Measurements from ENCODE around the gene STUB1.

Gene STUB1

GRCh38 chr16:717450-718245, 37.4 kb downstream of the STUB1 start:
- no peak for TF ChIP-seq ZFP3 (CRISPR knock-in tag; IDR thresholded peaks at IDR 0.05)
- no peak for TF ChIP-seq PPARA (CRISPR knock-in tag; IDR thresholded peaks at IDR 0.05; ENCODE audit: borderline replicate concordance)
- no peak for TF ChIP-seq ZC3H10 (CRISPR knock-in tag; IDR thresholded peaks at IDR 0.05)
- TF ChIP-seq ISL1 (CRISPR knock-in tag; IDR thresholded peaks at IDR 0.05): no peak
- no peak for TF ChIP-seq CSDC2 (CRISPR knock-in tag; IDR thresholded peaks at IDR 0.05)
- TF ChIP-seq, protein P1, sequence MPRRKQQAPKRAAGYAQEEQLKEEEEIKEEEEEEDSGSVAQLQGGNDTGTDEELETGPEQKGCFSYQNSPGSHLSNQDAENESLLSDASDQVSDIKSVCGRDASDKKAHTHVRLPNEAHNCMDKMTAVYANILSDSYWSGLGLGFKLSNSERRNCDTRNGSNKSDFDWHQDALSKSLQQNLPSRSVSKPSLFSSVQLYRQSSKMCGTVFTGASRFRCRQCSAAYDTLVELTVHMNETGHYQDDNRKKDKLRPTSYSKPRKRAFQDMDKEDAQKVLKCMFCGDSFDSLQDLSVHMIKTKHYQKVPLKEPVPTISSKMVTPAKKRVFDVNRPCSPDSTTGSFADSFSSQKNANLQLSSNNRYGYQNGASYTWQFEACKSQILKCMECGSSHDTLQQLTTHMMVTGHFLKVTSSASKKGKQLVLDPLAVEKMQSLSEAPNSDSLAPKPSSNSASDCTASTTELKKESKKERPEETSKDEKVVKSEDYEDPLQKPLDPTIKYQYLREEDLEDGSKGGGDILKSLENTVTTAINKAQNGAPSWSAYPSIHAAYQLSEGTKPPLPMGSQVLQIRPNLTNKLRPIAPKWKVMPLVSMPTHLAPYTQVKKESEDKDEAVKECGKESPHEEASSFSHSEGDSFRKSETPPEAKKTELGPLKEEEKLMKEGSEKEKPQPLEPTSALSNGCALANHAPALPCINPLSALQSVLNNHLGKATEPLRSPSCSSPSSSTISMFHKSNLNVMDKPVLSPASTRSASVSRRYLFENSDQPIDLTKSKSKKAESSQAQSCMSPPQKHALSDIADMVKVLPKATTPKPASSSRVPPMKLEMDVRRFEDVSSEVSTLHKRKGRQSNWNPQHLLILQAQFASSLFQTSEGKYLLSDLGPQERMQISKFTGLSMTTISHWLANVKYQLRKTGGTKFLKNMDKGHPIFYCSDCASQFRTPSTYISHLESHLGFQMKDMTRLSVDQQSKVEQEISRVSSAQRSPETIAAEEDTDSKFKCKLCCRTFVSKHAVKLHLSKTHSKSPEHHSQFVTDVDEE (CRISPR knock-in tag; IDR thresholded peaks at IDR 0.05): no peak
- no peak for TF ChIP-seq TCF4 (CRISPR knock-in tag; IDR thresholded peaks at IDR 0.05; ENCODE audit: borderline replicate concordance)
- TF ChIP-seq CREB5 (CRISPR knock-in tag; IDR thresholded peaks at IDR 0.05; ENCODE audit: low read depth): no peak
- no peak for TF ChIP-seq ESRRG (CRISPR knock-in tag; IDR thresholded peaks at IDR 0.05)
- TF ChIP-seq, protein P2, sequence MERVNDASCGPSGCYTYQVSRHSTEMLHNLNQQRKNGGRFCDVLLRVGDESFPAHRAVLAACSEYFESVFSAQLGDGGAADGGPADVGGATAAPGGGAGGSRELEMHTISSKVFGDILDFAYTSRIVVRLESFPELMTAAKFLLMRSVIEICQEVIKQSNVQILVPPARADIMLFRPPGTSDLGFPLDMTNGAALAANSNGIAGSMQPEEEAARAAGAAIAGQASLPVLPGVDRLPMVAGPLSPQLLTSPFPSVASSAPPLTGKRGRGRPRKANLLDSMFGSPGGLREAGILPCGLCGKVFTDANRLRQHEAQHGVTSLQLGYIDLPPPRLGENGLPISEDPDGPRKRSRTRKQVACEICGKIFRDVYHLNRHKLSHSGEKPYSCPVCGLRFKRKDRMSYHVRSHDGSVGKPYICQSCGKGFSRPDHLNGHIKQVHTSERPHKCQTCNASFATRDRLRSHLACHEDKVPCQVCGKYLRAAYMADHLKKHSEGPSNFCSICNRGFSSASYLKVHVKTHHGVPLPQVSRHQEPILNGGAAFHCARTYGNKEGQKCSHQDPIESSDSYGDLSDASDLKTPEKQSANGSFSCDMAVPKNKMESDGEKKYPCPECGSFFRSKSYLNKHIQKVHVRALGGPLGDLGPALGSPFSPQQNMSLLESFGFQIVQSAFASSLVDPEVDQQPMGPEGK (CRISPR knock-in tag; IDR thresholded peaks at IDR 0.05; ENCODE audit: borderline replicate concordance): no peak
- no peak for ATAC-seq

DNA sequence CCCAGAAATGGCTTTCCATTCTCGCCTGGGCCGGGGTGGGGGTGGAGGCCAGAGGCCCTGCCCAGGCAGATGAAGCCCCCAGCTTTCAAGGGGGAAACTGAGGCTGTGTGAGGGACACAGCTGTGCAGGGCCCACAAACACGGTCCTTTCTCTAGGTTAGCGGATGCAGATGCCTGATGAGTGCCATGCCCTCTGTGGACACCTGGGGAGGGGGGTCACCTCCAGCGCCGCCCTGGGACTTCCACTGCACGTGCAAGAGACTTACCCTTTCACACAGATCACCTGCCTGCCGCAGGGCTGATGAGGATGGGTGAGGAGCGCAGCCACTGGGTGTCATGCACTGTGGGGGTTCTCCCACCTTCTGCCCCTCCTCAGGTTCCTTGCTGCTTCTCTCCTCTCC, 38.2 kb downstream of the STUB1 start:
- ATAC-seq: no peak
- TF ChIP-seq, protein P1 (CRISPR knock-in tag; IDR thresholded peaks at IDR 0.05): no peak
- TF ChIP-seq SNAI2 (CRISPR knock-in tag; IDR thresholded peaks at IDR 0.05) (no peak), ZNF8 (CRISPR knock-in tag; IDR thresholded peaks at IDR 0.05) (no peak), TOX (CRISPR knock-in tag; IDR thresholded peaks at IDR 0.05; ENCODE audit: borderline replicate concordance) (no peak), CSDC2 (CRISPR knock-in tag; IDR thresholded peaks at IDR 0.05) (no peak), ZC3H10 (CRISPR knock-in tag; IDR thresholded peaks at IDR 0.05) (no peak), BACH2 (CRISPR knock-in tag; IDR thresholded peaks at IDR 0.05; ENCODE audit: borderline replicate concordance) (no peak), ZNF565 (CRISPR knock-in tag; conservative IDR thresholded peaks at IDR 0.05; ENCODE audit: low read depth) (no peak), CREB5 (CRISPR knock-in tag; IDR thresholded peaks at IDR 0.05; ENCODE audit: low read depth) (no peak), ESRRG (CRISPR knock-in tag; IDR thresholded peaks at IDR 0.05) (no peak), ARNTL (CRISPR knock-in tag; IDR thresholded peaks at IDR 0.05; ENCODE audit: borderline replicate concordance, low read depth) (no peak), ZFP3 (CRISPR knock-in tag; IDR thresholded peaks at IDR 0.05) (no peak)
- TF ChIP-seq, protein P3, sequence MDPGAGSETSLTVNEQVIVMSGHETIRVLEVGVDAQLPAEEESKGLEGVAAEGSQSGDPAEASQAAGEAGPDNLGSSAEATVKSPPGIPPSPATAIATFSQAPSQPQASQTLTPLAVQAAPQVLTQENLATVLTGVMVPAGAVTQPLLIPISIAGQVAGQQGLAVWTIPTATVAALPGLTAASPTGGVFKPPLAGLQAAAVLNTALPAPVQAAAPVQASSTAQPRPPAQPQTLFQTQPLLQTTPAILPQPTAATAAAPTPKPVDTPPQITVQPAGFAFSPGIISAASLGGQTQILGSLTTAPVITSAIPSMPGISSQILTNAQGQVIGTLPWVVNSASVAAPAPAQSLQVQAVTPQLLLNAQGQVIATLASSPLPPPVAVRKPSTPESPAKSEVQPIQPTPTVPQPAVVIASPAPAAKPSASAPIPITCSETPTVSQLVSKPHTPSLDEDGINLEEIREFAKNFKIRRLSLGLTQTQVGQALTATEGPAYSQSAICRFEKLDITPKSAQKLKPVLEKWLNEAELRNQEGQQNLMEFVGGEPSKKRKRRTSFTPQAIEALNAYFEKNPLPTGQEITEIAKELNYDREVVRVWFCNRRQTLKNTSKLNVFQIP (CRISPR knock-in tag; IDR thresholded peaks at IDR 0.05; ENCODE audit: borderline replicate concordance, low read depth): no peak
- TF ChIP-seq, protein P2 (CRISPR knock-in tag; IDR thresholded peaks at IDR 0.05; ENCODE audit: borderline replicate concordance): no peak

Data from SK-N-SH treated with all-trans-retinoic acid at 6 μM for 48 hours (cell line).